Stomach (tissue), 4 donors: ENCODE results near the gene IGSF21.

Source experiments
- EP300 ChIP-seq: sonication (generic); formaldehyde crosslinking; IDR thresholded peaks from one replicate; pipeline ENCODE4 v1.6.1; 2017; ENCODE audit warnings: antibody characterized with exemption
- TF ChIP-seq, protein P1 (sequence below), 7 experiments: fragments of 450-650 bp in 4 of 7; fragments of 200-600 bp in 3 of 7; sonication (generic) in 3 of 7; IDR thresholded peaks; one replicate each; pipeline ENCODE4 v1.5.1; 2016 to 2019; ENCODE audit warnings: antibody characterized with exemption in 7 of 7, control low read depth in 2 of 7, mild to moderate bottlenecking in 1 of 7

DNA sequence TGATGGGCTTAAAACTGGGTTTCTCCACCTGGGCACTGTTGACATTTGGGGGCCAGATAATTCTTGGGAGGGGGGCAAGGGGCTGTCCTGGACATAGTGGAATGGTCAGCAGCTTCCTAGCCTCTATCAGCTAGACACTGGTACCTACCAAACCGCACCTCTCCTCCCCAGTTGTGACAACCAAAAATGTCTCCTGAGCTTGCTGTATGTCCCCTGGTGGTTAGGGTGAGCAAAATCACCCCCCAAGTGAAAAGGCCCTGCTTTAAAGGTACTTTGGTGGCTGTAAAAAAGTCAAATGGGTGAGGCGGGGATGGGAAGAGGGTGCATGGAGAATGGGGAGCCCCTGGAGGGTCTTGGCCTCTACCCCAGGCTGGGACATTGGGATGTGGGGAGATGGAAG is 182.0 kb downstream of the IGSF21 start:
- TF ChIP-seq, protein P1, sequence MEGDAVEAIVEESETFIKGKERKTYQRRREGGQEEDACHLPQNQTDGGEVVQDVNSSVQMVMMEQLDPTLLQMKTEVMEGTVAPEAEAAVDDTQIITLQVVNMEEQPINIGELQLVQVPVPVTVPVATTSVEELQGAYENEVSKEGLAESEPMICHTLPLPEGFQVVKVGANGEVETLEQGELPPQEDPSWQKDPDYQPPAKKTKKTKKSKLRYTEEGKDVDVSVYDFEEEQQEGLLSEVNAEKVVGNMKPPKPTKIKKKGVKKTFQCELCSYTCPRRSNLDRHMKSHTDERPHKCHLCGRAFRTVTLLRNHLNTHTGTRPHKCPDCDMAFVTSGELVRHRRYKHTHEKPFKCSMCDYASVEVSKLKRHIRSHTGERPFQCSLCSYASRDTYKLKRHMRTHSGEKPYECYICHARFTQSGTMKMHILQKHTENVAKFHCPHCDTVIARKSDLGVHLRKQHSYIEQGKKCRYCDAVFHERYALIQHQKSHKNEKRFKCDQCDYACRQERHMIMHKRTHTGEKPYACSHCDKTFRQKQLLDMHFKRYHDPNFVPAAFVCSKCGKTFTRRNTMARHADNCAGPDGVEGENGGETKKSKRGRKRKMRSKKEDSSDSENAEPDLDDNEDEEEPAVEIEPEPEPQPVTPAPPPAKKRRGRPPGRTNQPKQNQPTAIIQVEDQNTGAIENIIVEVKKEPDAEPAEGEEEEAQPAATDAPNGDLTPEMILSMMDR (IDR thresholded peaks at IDR 0.05), result no peak
- no peak for TF ChIP-seq EP300
